SK-N-SH (cell line): ENCODE measurements around the gene ARHGAP42. TPM values are rescaled to one million over a fixed set of nuclear protein-coding genes. Genes with fewer than 3 reads are reported as not detected.

ENCODE experiments used
- CTCF ChIA-PET: fragments of 300-600, 350-600 bp; formaldehyde crosslinking; extraction: SDS; loops from one replicate; lab custom pipeline; 2021; lab: Yijun Ruan, JAX
- POLR2A ChIA-PET: fragments of 350-600 bp; sonication (Branson Sonifier 250); formaldehyde crosslinking; extraction: SDS; loops from one replicate; lab custom pipeline; 2020; ENCODE audit warnings: antibody characterized with exemption, inconsistent platforms; lab: Yijun Ruan, JAX
- DNase-seq: peaks from one replicate; pipeline ENCODE4 v3.0.0; 2012
- H2AFZ ChIP-seq: fragments of 200-600 bp; sonication (generic); 2 replicates; pipeline ENCODE4 v1.8.1; 2016; ENCODE audit warnings: antibody characterized with exemption, mild to moderate bottlenecking, low read depth
- H3F3A ChIP-seq: fragments of 200-600 bp; sonication (generic); replicated peaks from 2 replicates; pipeline ENCODE3; 2016; ENCODE audit warnings: antibody characterized with exemption, mild to moderate bottlenecking; ENCODE audit not compliant: insufficient read depth
- H3K27ac ChIP-seq, 2 experiments: fragments of 200-500 bp in 1 of 2; fragments of 200-600 bp in 1 of 2; sonication (Bioruptor generic) in 1 of 2; sonication (generic), shearing (Covaris generic) in 1 of 2; 2 replicates each; pipeline versions ENCODE4 v1.5.1 to v1.6.1; 2014 to 2016; ENCODE audit warnings: low read depth in 2 of 2, inconsistent platforms in 1 of 2, low read length in 1 of 2, mild to moderate bottlenecking in 1 of 2, mixed read lengths in 1 of 2
- H3K27me3 ChIP-seq: fragments of 200-600 bp; sonication (generic), shearing (Covaris generic); 2 replicates; pipeline ENCODE4 v1.6.1; 2016; ENCODE audit warnings: mixed run types; ENCODE audit not compliant: insufficient read depth
- H3K36me3 ChIP-seq, 2 experiments: fragments of 200-500 bp in 1 of 2; fragments of 200-600 bp in 1 of 2; sonication (Bioruptor generic) in 1 of 2; sonication (generic) in 1 of 2; replicated peaks in 1 of 2; 2 replicates each; pipeline versions ENCODE3 to v1.5.1; 2014 to 2016; ENCODE audit warnings: low read length in 1 of 2, mild to moderate bottlenecking in 1 of 2; ENCODE audit not compliant: insufficient read depth in 2 of 2, control insufficient read depth in 1 of 2
- H3K4me1 ChIP-seq, 2 experiments: fragments of 200-500 bp in 1 of 2; fragments of 200-600 bp in 1 of 2; sonication (Bioruptor generic) in 1 of 2; sonication (generic), shearing (Covaris generic) in 1 of 2; 2 replicates each; pipeline versions ENCODE4 v1.5.1 to v1.6.1; 2014 to 2016; ENCODE audit warnings: low read depth in 1 of 2, low read length in 1 of 2, mixed run types in 1 of 2; ENCODE audit not compliant: insufficient read depth in 2 of 2, control insufficient read depth in 1 of 2
- H3K4me2 ChIP-seq: fragments of 200-600 bp; sonication (generic), shearing (Covaris generic); 2 replicates; pipeline ENCODE4 v1.6.1; 2017; ENCODE audit warnings: mixed run types
- H3K4me3 ChIP-seq, 2 experiments: fragments of 200-500 bp in 1 of 2; fragments of 200-600 bp in 1 of 2; sonication (Bioruptor generic) in 1 of 2; sonication (generic), shearing (Covaris generic) in 1 of 2; 2 replicates each; pipeline versions ENCODE4 v1.5.1 to v1.8.1; 2014 to 2016; ENCODE audit warnings: low read depth in 2 of 2, inconsistent platforms in 1 of 2, low read length in 1 of 2, mild to moderate bottlenecking in 1 of 2, mixed read lengths in 1 of 2, moderate library complexity in 1 of 2
- H3K79me2 ChIP-seq: fragments of 200-600 bp; sonication (generic); 2 replicates; pipeline ENCODE4 v1.8.1; 2017; ENCODE audit warnings: mild to moderate bottlenecking; ENCODE audit not compliant: insufficient read depth
- H3K9ac ChIP-seq: fragments of 200-600 bp; sonication (generic); 2 replicates; pipeline ENCODE4 v1.6.1; 2017; ENCODE audit warnings: mixed run types
- H3K9me2 ChIP-seq: fragments of 200-600 bp; sonication (generic); 2 replicates; pipeline ENCODE4 v1.6.1; 2017; ENCODE audit warnings: mixed run types
- H3K9me3 ChIP-seq: fragments of 200-600 bp; sonication (generic); 2 replicates; pipeline ENCODE4 v1.6.1; 2017; ENCODE audit warnings: mixed run types, mild to moderate bottlenecking, moderate library complexity
- H4K20me1 ChIP-seq: fragments of 200-600 bp; sonication (generic); 2 replicates; pipeline ENCODE4 v1.6.1; 2017; ENCODE audit warnings: mild to moderate bottlenecking, mixed run types; ENCODE audit not compliant: insufficient read depth
- CHD2 ChIP-seq: fragments of 150-350 bp; IDR thresholded peaks from 2 replicates; pipeline ENCODE4 v1.6.1; 2018; ENCODE audit warnings: low read length; ENCODE audit not compliant: partially characterized antibody
- ELF1 ChIP-seq: IDR thresholded peaks from 2 replicates; pipeline ENCODE4 v1.4.0; 2012
- FOSL2 ChIP-seq: IDR thresholded peaks from 2 replicates; pipeline ENCODE4 v1.4.0; 2012; ENCODE audit warnings: low read depth, mild to moderate bottlenecking, moderate library complexity, borderline replicate concordance
- FOXM1 ChIP-seq: IDR thresholded peaks from 2 replicates; pipeline ENCODE4 v1.4.0; 2012; ENCODE audit warnings: low read depth, mild to moderate bottlenecking
- GABPA ChIP-seq: IDR thresholded peaks from 2 replicates; pipeline ENCODE4 v1.4.0; 2012; ENCODE audit warnings: low read depth, mild to moderate bottlenecking
- GATA2 ChIP-seq: sonication (generic); formaldehyde crosslinking; IDR thresholded peaks from 2 replicates; pipeline ENCODE4 v1.5.0; 2020; ENCODE audit warnings: mild to moderate bottlenecking, missing genetic modification reagents
- IRF3 ChIP-seq: fragments of 150-350 bp; IDR thresholded peaks from 2 replicates; pipeline ENCODE4 v1.6.1; 2016; ENCODE audit warnings: mild to moderate bottlenecking, low read depth, low read length
- JUND ChIP-seq: IDR thresholded peaks from 2 replicates; pipeline ENCODE4 v1.4.0; 2012
- MAX ChIP-seq: IDR thresholded peaks from 2 replicates; pipeline ENCODE4 v1.4.0; 2012; ENCODE audit warnings: low read depth
- NFIC ChIP-seq: IDR thresholded peaks from 2 replicates; pipeline ENCODE4 v1.4.0; 2012; ENCODE audit warnings: borderline replicate concordance
- NRF1 ChIP-seq: IDR thresholded peaks from 2 replicates; pipeline ENCODE4 v1.6.1; 2012; ENCODE audit warnings: low read depth, mild to moderate bottlenecking, low read length
- POLR2AphosphoS5 ChIP-seq: IDR thresholded peaks from 2 replicates; pipeline ENCODE4 v1.6.1; 2012; ENCODE audit warnings: low read depth, low read length
- RFX5 ChIP-seq: IDR thresholded peaks from 2 replicates; pipeline ENCODE4 v1.6.1; 2012; ENCODE audit warnings: mild to moderate bottlenecking, improper control_type of control experiment, low read length
- SIN3A ChIP-seq: IDR thresholded peaks from 2 replicates; pipeline ENCODE4 v1.6.1; 2012; ENCODE audit warnings: low read depth, mild to moderate bottlenecking, low read length, moderate library complexity, borderline replicate concordance
- TAF1 ChIP-seq: IDR thresholded peaks from 2 replicates; pipeline ENCODE4 v1.6.1; 2012; ENCODE audit warnings: low read depth, mild to moderate bottlenecking, low read length, moderate library complexity, borderline replicate concordance
- TEAD4 ChIP-seq: IDR thresholded peaks from 2 replicates; pipeline ENCODE4 v1.4.0; 2012; ENCODE audit warnings: mild to moderate bottlenecking, borderline replicate concordance; ENCODE audit not compliant: insufficient read depth
- WGBS: methylation state at CpG from one replicate; pipeline ENCODE4 v1.1.6; 2017; ENCODE audit warnings: low lambda C conversion rate; 5-methylcytosine and 5-hydroxymethylcytosine counted together
- polyA plus RNA-seq, 3 experiments: library from polyadenylated mRNA; depleted of rRNA; stranded (reverse); fragments of >200 nt; gene quantifications; 2 replicates each; pipeline ENCODE4 v1.2.3, GENCODE V29; 2012
- TF ChIP-seq, protein P1 (sequence below): fragments of 200-600 bp; sonication (generic); IDR thresholded peaks from 2 replicates; pipeline ENCODE4 v1.6.1; 2017; ENCODE audit warnings: antibody characterized with exemption, mild to moderate bottlenecking, moderate library complexity
- TF ChIP-seq, protein P2 (sequence below): IDR thresholded peaks from 2 replicates; pipeline ENCODE4 v1.4.0; 2012; ENCODE audit warnings: low read depth, borderline replicate concordance

Gene ARHGAP42
- polyA plus RNA-seq, 1 of the 3 experiments (the other 2 are of a cell fraction): 0.02 TPM

- CTCF ChIA-PET: no interaction called here
- Histone ChIP-seq H4K20me1 (no peaks in the 10 kb centered on the region), H3K9me3 (no peaks in the 10 kb centered on the region), H3K79me2 (no peaks in the 10 kb centered on the region), H3K36me3 (no peaks in the 10 kb centered on the region), H3F3A (no peaks in the 10 kb centered on the region), H3K27me3 (peaks cover 21% of the 10 kb centered on the region; the same call in 1 of the 2 replicates), H3K4me2 (no peak overlapping the region), H3K4me1 (peaks cover 0 to 12% of the 10 kb centered on the region in 2 experiments; a peak in 1 of 4 replicates), H3K4me3 (no peak overlapping the region), H3K9me2 (no peaks in the 10 kb centered on the region), H2AFZ (no peak overlapping the region), H3K27ac (no peak overlapping the region), H3K9ac (no peak overlapping the region)
- 4% methylated on average over 2 of the region's 2 CpGs for WGBS
- TF ChIP-seq TAF1 (no peak), MAX (no peak), POLR2AphosphoS5 (no peak), SIN3A (no peak), FOXM1 (no peak), CHD2 (no peak), NRF1 (no peak), ELF1 (no peak), TEAD4 (no peak), JUND (no peak), GATA2 (no peak), RFX5 (no peak), GABPA (no peak), NFIC (no peak), IRF3 (no peak), FOSL2 (no peak)
- TF ChIP-seq, protein P1, sequence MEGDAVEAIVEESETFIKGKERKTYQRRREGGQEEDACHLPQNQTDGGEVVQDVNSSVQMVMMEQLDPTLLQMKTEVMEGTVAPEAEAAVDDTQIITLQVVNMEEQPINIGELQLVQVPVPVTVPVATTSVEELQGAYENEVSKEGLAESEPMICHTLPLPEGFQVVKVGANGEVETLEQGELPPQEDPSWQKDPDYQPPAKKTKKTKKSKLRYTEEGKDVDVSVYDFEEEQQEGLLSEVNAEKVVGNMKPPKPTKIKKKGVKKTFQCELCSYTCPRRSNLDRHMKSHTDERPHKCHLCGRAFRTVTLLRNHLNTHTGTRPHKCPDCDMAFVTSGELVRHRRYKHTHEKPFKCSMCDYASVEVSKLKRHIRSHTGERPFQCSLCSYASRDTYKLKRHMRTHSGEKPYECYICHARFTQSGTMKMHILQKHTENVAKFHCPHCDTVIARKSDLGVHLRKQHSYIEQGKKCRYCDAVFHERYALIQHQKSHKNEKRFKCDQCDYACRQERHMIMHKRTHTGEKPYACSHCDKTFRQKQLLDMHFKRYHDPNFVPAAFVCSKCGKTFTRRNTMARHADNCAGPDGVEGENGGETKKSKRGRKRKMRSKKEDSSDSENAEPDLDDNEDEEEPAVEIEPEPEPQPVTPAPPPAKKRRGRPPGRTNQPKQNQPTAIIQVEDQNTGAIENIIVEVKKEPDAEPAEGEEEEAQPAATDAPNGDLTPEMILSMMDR: no peak
- TF ChIP-seq, protein P2, sequence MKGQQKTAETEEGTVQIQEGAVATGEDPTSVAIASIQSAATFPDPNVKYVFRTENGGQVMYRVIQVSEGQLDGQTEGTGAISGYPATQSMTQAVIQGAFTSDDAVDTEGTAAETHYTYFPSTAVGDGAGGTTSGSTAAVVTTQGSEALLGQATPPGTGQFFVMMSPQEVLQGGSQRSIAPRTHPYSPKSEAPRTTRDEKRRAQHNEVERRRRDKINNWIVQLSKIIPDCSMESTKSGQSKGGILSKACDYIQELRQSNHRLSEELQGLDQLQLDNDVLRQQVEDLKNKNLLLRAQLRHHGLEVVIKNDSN: no peak
- POLR2A ChIA-PET: no interaction called here
- no peak for DNase-seq
Observed at GRCh38 chr11:100941033-100941432, 253.9 kb downstream of the ARHGAP42 start.
